Gastroesophageal sphincter (tissue), 3 donors: ENCODE measurements around the gene SESN3.

Experiments used
- EP300 ChIP-seq: sonication (generic); formaldehyde crosslinking; IDR thresholded peaks from one replicate; pipeline ENCODE4 v1.6.1; 2017; ENCODE audit warnings: antibody characterized with exemption, mild to moderate bottlenecking
- POLR2A ChIP-seq, 2 donors: fragments of 450-650 bp; IDR thresholded peaks; one replicate each; pipeline ENCODE4 v1.6.1; 2017; ENCODE audit warnings: antibody characterized with exemption in 2 of 2, mild to moderate bottlenecking in 2 of 2, moderate library complexity in 1 of 2
- TF ChIP-seq, protein P1 (sequence below), 4 experiments: fragments of 200-600 bp in 2 of 4; fragments of 450-650 bp in 2 of 4; sonication (generic) in 1 of 4; IDR thresholded peaks; one replicate each; pipeline ENCODE4 v1.5.1; 2017 to 2019; ENCODE audit warnings: antibody characterized with exemption in 4 of 4, mild to moderate bottlenecking in 2 of 4, moderate library complexity in 2 of 4

DNA sequence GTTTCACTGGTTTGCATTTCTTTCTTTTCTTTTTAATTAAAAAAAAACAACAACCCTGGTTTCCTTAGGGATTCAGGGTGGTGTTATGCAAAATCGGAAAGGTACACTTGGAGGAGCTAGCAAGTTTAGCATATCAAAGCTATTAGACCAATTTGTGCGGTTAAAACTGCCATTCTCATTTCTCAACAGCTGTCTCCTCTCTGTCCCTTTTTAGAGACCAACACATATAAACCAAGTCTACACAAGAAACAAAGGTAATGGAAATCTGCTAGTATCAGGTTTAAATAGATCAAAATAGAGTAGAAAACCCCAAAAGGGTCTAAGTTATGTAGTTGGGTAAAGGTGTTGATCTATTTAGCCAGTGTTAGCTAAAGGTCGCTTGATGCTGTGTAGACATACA lies 1.7 kb upstream of the SESN3 start:
- no peak for TF ChIP-seq POLR2A (IDR thresholded peaks at IDR 0.05)
- TF ChIP-seq, protein P1, sequence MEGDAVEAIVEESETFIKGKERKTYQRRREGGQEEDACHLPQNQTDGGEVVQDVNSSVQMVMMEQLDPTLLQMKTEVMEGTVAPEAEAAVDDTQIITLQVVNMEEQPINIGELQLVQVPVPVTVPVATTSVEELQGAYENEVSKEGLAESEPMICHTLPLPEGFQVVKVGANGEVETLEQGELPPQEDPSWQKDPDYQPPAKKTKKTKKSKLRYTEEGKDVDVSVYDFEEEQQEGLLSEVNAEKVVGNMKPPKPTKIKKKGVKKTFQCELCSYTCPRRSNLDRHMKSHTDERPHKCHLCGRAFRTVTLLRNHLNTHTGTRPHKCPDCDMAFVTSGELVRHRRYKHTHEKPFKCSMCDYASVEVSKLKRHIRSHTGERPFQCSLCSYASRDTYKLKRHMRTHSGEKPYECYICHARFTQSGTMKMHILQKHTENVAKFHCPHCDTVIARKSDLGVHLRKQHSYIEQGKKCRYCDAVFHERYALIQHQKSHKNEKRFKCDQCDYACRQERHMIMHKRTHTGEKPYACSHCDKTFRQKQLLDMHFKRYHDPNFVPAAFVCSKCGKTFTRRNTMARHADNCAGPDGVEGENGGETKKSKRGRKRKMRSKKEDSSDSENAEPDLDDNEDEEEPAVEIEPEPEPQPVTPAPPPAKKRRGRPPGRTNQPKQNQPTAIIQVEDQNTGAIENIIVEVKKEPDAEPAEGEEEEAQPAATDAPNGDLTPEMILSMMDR (IDR thresholded peaks at IDR 0.05): no peak
- no peak for TF ChIP-seq EP300
